TTC549 (cell line): ENCODE results near the gene POLR2M.

Experiments
- FAIRE-seq: peaks from 2 replicates; lab custom pipeline; 2012; peaks lifted over from hg19 to GRCh38; lab: Jason Lieb, UNC

Gene POLR2M

DNA sequence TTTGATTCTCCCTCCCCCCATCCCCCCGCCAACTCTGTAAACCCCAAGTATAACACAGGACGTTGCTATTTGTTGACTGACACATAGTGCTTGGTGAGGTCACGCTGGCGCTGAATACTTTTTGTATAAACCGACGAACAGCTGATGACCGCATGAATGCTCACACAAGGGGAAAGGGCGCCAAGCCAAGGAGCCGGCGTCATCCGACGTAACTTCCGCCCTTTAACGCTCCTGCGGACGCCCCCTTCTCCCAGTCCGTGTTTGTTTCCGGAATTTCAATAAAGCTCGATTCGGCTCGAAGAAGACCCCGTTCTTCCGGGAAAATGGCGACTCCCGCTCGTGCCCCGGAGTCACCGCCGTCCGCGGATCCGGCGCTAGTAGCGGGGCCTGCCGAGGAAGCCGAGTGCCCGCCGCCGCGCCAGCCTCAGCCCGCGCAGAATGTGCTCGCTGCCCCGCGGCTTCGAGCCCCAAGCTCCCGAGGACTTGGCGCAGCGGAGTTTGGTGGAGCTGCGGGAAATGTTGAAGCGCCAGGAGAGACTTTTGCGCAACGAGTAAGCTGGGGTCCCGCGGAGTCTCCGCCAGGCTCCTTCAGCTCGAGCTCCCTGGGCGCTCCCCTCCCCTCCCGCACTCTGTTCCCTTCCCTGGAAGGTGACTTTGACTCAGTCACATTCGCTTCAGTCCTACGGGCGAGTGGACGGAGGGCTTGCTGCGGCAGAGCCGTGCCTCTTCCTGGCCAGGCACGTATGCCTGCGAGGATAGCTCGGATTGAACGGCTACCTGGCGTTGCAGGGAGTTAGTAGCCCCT lies at the start of gene POLR2M:
POLR2M (plus strand) TSS at position 310 of the 805 bp plus-strand sequence; CDS start at position 439, 129 bp downstream.
- FAIRE-seq: peak; percentile 54

DNA sequence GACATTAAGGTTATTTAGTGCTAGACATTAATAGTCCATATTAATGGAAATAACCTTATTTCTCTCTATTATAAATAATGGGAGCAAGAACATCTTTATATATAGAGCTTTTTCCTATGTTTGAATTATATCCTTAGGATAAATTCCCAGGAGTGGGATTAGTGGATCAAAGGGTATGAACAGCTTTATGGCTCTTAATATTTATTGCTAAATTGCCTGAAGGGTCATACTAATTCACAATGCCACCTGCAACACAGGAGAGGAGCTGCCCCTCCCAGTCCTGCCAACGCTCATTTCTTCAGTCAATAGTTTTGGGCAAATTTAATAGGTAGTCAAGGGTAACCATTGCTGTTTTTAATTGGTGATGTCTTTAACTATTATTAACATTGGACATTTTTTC lies 48.9 kb upstream of the POLR2M start:
- FAIRE-seq: no peak

DNA sequence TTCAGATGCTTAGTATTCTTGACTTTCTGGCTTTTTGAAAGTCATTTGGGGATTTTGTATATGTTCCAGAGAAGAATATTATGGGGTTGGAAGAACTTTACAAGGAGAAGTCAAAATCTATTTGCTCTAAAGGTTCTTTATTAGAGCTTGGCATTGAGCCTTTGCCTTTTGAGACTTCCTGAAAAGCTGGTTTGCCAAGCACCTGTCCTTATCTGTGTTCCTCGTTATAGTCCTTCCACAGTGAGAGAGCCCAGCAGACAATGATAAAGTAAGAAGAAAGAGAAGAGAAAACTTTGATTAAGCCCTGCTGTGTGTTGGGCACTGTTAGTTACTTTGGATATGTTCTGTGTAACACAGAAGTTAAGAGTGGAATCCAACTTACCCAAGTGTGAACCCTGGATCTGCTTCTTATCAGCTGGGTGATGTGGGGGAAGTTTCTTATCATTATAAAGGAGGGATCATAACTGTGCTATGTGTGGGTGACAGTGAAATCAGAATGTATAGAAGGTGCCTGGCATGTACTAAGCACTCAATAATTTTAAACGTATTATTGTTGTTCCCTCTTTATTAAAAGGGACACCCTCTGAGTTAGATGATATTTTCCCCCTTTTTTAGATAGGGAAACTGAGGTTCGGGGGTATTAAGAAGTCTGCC lies 44.3 kb upstream of the POLR2M start:
- FAIRE-seq: no peak

DNA sequence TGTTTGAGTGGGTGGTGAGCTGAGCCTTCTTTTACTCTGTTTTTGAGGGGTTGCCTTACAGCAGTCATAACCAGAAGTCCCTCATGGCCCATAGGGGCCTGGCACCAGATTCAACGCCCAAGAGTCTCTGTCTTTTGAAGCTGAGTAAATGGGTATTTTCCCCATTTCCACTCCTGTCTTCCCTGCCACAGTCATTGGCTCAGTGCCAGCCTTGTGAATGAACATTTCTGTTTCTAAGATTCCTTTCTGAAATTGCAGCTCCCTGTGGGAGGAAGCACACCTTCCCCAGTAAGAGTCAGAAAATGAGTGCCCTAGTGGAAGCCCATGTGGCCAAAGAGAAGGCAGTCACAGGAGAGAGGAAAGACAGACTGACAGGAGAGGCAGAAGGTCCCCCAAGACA lies 43.7 kb upstream of the POLR2M start:
- no peak for FAIRE-seq

DNA sequence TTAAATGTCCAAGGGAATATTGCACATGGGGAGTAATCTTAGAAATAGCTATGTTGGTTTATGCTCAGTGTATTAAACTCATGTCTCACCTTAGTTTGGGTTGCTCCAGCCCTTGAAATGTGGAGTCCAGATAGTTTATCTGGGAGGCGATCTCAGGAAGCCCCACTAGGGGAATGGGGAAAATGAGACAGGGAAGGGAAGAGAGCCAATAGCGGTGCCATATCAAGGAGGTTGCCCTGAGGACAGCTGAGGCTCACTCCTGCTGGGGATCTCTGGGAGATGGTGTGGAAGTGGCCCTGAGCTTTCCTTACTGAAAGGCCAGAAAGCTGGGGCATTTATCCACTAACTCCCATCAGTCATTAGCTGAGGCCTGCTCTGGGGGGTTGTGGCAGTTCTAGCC lies 43.3 kb upstream of the POLR2M start:
- no peak for FAIRE-seq

DNA sequence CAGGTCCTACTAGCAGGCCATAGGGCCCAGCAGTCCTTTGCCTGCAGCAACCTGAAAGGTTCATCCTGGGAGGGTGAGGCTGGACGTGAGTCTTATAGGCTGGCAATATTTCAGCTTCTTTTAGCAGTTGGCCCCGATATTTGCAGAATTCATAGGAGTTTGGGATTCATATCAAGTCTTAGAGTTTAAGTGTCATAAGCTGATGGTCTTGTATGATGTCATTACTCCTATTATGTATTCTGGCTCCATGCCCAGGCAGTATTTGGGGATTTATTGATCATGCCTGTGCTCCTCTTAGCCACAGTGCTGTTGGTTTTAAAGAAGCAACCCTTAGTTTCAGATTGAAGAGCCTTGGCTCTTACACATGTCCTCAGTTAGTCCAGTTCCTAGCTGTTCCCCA lies 41.3 kb upstream of the POLR2M start:
- FAIRE-seq: no peak

DNA sequence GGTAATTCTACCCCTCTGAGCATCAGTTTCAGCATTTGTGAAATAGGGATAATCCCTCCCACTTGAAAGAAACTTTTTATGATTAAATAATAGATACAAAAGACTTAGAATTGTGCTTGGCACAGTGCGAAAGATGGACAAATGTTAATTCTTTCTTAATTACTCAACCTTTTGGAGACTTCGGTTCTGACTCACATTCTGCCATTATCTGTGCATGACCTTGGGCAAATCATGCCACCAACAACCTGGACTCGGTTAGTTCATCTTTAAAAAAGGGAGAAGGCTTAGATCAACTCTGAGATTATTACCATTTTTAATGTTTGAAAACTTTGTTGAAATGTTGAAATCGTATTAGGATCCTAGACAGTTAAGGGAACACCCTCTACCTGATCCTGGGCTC lies 40.6 kb upstream of the POLR2M start:
- no peak for FAIRE-seq

DNA sequence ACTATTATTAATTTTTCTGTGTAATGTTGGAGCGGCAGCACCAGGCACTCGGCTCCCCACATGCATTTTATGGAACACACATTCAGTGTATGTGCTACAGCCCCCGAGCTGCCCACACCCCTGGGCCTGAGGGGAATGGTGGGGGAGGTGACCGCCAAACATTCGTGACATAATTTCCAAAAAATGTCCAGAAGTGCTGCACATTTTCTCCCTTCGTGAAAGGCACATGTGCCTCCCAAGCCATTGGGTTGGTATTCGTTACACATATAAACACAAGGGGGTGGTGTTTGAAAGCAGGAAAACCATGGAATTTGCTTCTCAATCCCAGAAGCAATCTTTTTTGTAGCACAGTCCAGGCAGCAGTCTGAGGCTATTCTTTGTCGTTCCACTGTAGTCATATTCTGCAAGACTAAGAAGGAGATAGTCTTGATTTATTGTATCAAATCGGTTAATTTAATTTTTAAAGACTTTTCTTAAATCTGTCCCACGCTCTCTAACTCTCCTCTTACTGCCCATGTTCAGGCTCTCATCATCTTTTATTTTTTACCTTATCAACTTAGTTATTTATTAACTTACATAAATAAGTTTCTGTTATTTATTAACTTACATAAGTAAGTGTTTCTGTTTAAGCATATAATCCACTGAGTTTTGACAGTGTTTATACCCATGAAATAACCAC lies 39.2 kb upstream of the POLR2M start:
- FAIRE-seq: no peak

DNA sequence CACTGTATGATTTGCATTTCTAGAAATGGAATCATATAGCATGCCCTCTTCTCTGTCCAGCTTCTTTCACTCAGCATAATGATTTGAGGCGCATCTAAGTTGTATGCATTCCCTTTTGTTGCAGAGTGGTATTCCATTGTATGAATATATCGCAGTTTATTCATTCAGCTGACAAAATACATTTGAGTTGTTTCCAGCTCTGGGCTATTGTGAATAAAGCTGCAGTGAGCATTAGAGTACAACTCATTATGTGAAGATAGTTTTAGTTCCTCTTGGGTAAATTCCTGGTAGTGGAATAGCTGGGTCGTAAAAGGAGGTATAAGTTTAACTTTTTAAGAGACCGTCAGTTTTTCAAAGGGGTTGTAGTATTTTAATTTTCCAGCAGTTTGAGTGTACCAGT lies 38.5 kb upstream of the POLR2M start:
- FAIRE-seq: no peak

DNA sequence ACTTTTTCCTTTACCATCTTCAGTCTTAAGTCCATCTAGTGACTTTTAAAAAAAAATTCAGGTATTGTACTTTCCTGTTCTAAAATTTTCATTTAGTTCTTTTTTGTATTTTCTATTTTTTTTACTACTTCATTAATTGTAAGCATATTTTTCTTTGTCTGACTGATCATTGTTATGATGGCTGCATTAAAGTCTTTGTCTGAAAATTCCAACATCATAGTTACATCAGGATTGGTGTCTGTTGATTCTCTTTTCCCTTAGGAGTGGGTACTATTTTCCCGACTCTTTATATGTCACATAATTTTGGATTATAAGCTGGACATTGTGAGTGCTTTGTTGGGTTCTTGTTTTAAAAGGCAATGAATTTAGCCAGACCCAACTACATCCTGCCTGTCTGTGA lies 34.9 kb upstream of the POLR2M start:
- no peak for FAIRE-seq

DNA sequence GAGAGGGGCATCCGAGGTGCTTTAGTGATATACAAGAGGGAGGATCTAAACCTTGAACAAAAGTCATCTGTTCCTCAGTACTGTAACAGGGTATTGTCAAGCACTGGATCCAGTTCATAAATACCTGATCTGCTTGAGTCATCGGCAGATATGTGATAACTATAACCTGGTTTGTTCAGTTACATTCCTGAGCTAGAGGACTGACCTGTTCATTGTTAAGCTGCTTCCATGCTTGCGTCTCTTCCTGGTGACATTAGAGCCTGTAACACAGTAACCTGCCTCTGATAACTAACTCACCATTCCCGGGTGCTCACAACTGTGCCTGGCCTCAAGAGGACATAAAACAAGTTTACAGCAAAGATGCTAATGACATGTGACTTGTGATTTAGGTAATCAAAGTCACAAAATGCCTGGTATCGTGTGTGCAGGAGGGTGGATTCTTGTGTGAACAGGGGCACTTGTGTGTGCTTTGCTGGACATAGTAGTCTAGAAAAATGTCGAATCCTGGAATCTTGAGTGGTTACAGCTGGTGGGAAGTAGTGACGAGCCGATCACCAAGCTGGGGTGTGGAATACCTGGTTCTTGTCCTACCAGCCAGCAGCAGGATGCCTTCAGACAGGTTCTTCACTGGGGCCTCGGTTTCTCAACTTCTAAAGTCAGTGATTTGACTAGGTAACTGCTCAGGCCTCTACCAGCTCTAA lies 30.9 kb upstream of the POLR2M start:
- FAIRE-seq: no peak

DNA sequence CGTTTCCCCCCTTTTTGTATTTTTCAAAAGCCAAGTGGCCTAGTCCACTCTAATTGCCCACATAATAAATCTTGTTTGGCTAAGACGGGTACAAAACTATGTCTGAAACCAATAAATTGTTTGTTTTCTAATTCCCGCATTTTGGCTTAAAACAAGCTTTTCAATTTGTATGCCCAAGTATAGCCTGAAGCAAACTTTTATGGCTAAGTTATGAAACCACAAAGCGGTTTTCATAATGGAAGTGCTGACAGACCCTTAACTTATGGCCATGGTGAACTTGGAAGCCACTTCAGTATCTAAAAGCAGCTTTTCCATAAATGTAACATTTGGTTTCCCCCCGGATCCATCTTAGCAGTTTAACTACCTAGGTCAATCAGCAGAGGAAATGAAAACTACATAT lies 29.9 kb upstream of the POLR2M start:
- no peak for FAIRE-seq

DNA sequence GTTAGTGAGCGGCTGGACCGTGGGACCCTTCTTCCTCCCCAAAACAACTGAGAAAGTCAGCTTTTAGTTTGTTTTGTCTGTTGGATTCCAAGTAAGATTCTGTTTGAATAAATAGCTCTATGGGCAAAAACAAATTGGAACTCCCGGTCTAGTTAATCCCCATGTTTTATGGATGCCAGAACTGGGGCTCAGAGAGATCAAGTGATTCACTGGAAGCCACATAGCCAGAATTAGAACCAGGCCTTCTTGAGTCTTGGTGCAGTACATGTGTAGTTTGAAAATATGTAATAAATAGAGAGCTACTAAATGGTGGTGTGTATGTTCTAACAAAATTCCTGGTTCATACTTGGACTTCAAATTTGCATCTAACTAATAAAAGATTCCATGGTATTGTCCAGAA lies 29.3 kb upstream of the POLR2M start:
- no peak for FAIRE-seq

DNA sequence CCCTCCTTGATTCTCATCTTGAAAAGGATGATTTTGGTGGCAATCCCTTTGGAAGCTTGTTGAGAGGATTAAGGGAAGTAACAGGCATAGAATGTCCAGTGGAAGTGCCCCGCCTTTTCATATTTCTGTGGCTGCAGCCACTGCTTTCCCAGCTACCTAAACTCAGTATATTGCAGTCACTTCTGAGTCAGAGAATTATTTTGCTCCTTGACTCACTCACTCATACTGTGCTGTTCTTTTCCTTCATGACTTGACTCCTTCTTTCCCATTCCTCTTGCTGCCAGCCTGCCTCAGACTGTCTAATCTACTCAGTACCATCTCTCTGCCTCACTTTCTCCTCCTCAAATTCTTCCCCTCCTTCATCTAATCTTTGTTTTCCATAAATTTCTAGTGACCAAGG lies 26.5 kb upstream of the POLR2M start:
- FAIRE-seq: no peak

DNA sequence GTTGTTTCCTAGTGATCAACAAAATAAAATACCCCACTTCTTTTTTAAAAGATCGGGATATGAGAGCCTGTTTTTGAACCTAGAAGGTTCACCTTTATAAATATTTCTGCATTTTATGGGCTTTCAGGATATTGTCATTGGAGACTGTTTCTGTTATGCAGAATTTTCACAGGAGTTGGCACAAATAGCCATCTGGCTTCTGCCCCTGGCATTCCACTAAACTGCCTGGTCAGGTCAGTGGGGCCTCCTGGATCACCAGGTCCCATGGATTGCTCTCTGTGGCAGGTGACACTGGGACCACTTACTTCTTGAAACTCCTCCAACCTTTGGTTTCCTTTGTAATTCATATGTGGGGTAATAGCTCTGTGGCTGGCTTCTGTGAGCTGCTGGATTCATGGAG lies 25.5 kb upstream of the POLR2M start:
- no peak for FAIRE-seq

DNA sequence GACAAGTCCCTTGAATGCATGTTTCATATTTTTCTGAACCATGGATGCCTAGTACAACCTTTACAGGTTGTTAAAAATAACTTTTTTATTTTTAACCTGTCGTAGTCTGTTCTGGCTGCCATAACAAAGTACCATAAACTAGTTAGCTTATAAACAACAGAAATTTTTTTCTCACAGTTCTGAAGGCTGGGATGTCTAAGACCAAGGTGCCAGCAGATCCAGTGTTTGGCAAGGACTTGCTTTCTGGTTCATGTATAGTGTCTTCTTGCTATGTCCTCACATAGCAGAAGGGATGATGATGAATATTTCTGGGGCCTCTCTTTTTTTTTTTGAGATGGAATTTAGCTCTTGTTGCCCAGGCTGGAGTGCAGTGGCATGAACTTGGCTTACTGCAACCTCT lies 23.0 kb upstream of the POLR2M start:
- FAIRE-seq: no peak

DNA sequence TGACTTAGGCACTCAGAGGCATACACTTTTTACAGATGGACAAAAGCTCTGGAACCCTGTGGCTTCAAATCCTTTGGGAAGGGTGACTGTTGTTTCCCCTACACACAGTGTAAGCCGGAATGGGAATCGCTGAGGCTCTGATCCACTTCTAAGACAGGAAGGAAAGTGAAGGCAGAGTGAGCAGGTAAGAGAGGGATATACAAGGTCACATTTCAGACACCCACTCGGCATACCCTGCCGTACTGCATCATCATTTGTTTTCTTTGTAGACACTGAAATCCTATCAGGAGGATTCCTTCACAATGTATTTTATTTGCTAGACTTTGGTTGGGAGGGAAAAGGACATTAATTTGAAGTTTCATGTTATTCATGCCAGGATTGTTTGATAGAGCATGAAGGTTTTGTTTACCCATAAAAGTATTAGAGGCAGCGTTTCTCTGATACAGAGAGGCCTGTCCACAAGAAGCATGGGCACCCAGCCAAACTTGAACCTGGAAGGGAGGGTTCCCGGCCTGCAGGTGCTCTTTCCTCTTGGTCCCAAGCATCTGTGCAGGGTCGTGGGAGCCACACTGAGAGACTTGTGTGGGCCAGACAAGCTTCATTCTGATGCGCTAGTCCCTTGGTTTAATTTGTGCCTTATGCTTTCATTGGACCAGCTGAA lies 21.9 kb upstream of the POLR2M start:
- FAIRE-seq: no peak

DNA sequence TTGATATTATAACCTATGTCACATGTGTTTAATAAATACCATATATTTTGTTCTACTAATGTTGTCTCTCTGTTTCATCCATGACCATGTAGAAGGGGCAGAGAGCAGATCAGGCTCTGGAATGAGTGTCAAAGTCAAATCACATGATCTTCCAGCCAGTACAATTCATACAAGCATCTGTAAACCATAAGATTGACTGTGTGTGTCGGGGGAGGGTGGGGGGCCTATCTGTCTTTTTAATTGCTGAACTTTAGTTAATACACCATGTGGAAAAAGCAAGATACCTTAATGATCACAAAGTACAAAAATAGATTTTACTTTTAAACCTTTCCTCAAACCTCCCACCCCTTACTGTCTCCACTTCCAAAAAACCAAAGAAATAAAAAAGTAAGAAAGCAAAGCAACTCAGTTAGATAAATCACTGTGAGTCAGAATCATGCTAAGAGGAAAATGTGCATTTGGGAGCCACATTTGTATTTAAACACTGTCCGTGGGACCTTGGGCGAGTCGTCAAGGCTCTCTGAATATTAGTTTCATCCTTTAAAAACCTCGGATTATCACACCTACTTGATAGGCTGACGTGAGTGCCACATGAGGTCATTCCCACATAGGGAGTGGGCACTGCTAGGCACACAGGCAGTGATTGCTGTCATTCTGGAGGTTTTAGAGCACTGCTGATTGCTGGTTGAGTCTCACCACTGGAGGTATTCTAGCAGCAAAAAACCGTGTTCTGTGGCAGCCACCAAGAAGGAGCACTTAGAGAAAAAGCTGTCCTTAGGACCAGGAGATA lies 21.0 kb upstream of the POLR2M start:
- FAIRE-seq: no peak

DNA sequence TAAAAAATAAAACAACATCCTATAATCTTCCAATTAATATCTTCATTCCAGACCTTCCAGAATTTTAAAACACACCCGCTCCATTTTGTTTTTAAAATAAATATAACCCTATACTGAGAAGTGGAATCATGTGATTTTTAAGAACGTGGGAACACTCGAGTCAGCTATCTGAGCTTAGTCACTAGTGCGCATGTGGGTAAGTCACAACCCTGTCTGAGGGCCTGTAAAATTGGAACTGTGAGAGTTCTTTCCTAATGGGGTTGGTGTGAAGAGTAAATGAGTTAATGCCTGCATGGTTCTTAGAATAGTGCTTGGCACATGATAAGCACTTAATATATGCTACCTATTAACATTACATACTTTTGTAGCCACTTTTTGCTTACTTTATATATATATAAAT lies 19.9 kb upstream of the POLR2M start:
- FAIRE-seq: no peak

DNA sequence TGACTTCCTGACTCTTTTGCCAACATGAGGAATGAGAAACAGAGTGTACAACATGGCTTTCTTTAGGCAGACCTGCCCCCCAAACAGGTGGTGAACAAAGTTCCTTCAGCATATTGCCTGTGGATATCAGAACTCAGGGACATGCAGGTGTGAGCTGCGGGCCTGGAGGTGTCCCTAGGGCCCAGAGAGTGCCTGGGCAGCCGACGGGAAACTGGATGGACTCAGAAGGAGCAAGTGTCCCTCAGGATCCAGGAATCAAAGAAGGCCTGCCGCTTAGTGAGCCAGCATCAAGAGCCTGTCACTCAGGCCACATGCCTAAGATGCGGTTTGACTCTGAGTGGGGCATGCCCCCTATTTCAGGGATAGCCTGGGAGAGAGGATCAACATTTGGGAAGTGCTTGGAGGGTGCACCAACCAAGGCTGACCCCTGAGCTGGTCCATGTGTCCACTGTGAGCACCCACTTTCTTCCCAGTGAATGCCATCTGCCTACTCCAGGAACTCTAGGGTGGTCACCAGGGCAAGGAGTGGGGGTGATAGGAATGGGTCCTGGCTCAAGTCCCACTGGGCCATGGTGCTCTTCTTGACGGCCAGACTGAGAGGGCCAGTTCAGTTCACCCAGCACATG lies 16.1 kb upstream of the POLR2M start:
- FAIRE-seq: no peak

DNA sequence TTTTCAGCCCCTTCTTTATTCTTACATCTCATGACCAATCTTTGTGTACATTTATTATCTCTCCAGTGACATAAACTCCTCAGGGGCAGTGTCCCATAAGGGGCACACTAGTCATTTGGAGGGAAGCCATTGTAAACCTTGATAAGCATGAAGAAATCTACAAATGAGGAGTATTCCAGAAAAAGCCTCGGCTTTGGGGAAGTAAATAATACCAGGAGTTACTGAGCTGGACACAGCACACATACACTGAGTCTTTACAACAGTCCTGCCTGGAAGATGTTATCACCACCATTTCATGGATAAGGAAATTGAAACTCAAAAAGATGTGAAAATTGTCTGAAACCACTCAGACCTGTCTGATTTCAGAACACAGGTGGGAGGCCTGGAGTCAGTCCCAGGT lies 15.4 kb upstream of the POLR2M start:
- FAIRE-seq: no peak
